ENCODE data around the gene ERVK3-1. TPM values are rescaled to one million over a fixed set of nuclear protein-coding genes. Genes with fewer than 3 reads are reported as not detected.

ERVK3-1 gene
- total RNA-seq, 1 experiment from 2014 or later = 61.3 TPM

- Histone ChIP-seq H3K4me1 (no peaks in the 10 kb centered on the region), H3K27me3 (replicated peaks; ENCODE audit: control insufficient read depth, insufficient read depth, low read length) (no peaks in the 10 kb centered on the region), H3K36me3 (ENCODE audit: control insufficient read depth, insufficient read depth, low read length) (no peaks in the 10 kb centered on the region), H3K4me3 (ENCODE audit: low read depth, low read length) (no peak overlapping the region), H3K9me3 (no peaks in the 10 kb centered on the region)
- ChIA-PET POLR2A (interaction anchor here (0.6 to 0.7 kb wide), 2 partner anchors 11 to 21 kb away, joined by 4 read pairs; no protein-coding TSS in a partner anchor), CTCF (no interaction called here)
- Mint-ChIP-seq H3K27me3 (ENCODE audit: insufficient read depth, unreplicated experiment) (peaks cover 4% of the 10 kb centered on the region), H3K27ac (ENCODE audit: unreplicated experiment) (no peak overlapping the region), H3K4me1 (ENCODE audit: low read depth, unreplicated experiment) (no peaks in the 10 kb centered on the region), H3K4me3 (ENCODE audit: unreplicated experiment) (no peak overlapping the region), H3K36me3 (ENCODE audit: insufficient read depth, unreplicated experiment) (no peaks in the 10 kb centered on the region), H3K9me3 (ENCODE audit: unreplicated experiment) (no peaks in the 10 kb centered on the region)
- no peak for TF ChIP-seq CTCF (IDR thresholded peaks at IDR 0.05; ENCODE audit: insufficient read depth in 1 of 2, low read depth in 1 of 2, low read length in 1 of 2, severe bottlenecking in 1 of 2, unreplicated experiment in 1 of 2)
- DNase-seq = no peak
- BruUV-seq (replicated peaks) = no TSS peak
- intact Hi-C loops (cut with micrococcal nuclease; ENCODE audit: unreplicated experiment) = no loop called here
Measured at GRCh38 chr19:58351558-58351878, 46.3 kb downstream of the ERVK3-1 start.

GRCh38 chr19:58351990-58352755 lies 47.0 kb downstream of the ERVK3-1 start:
- BruUV-seq (replicated peaks) = no TSS peak
- Mint-ChIP-seq H3K27ac (ENCODE audit: unreplicated experiment) (no peak overlapping the region), H3K4me3 (ENCODE audit: unreplicated experiment) (no peak overlapping the region), H3K4me1 (ENCODE audit: low read depth, unreplicated experiment) (no peaks in the 10 kb centered on the region), H3K9me3 (ENCODE audit: unreplicated experiment) (no peaks in the 10 kb centered on the region), H3K36me3 (ENCODE audit: insufficient read depth, unreplicated experiment) (no peaks in the 10 kb centered on the region), H3K27me3 (ENCODE audit: insufficient read depth, unreplicated experiment) (peaks cover 4% of the 10 kb centered on the region)
- H3K9me3 ChIP-seq = no peaks in the 10 kb centered on the region
- H3K4me1 ChIP-seq = no peaks in the 10 kb centered on the region
- no peaks in the 10 kb centered on the region for H3K36me3 ChIP-seq (ENCODE audit: control insufficient read depth, insufficient read depth, low read length)
- intact Hi-C loops (cut with micrococcal nuclease; ENCODE audit: unreplicated experiment) = no loop called here
- TF ChIP-seq CTCF (IDR thresholded peaks at IDR 0.05; ENCODE audit: insufficient read depth in 1 of 2, low read depth in 1 of 2, low read length in 1 of 2, severe bottlenecking in 1 of 2, unreplicated experiment in 1 of 2) = no peak
- no peak for DNase-seq
- H3K27me3 ChIP-seq (replicated peaks; ENCODE audit: control insufficient read depth, insufficient read depth, low read length) = no peaks in the 10 kb centered on the region
- ChIA-PET CTCF (no interaction called here), POLR2A (interaction anchor here (0.6 to 0.7 kb wide), 2 partner anchors 11 to 22 kb away, joined by 4 read pairs; no protein-coding TSS in a partner anchor)
- no peak overlapping the region for H3K4me3 ChIP-seq (ENCODE audit: low read depth, low read length)

GRCh38 chr19:58352760-58353671 lies 47.8 kb downstream of the ERVK3-1 start, which contains the start of gene A1BG:
TSS of gene A1BG (minus strand) at chr19:58353492. CDS start at chr19:58353437, 55 bp downstream.
- H3K4me3 Mint-ChIP-seq (ENCODE audit: unreplicated experiment) = no peak within 1 kb of the TSS
- no peaks in the 10 kb centered on the region for H3K9me3 ChIP-seq

More at GRCh38 chr19:58352760-58353671, 47.8 kb downstream of the ERVK3-1 start, which contains the start of gene A1BG:
- intact Hi-C loops (cut with micrococcal nuclease; ENCODE audit: unreplicated experiment) = no loop called here
- Histone ChIP-seq H3K27me3 (replicated peaks; ENCODE audit: control insufficient read depth, insufficient read depth, low read length) (no peaks in the 10 kb centered on the region), H3K36me3 (ENCODE audit: control insufficient read depth, insufficient read depth, low read length) (no peaks in the 10 kb centered on the region), H3K4me3 (ENCODE audit: low read depth, low read length) (no peak within 1 kb of the TSS), H3K4me1 (no peaks in the 10 kb centered on the region)
- ChIA-PET POLR2A (no interaction called here), CTCF (no interaction called here)
- Mint-ChIP-seq H3K27ac (ENCODE audit: unreplicated experiment) (no peak within 1 kb of the TSS), H3K36me3 (ENCODE audit: insufficient read depth, unreplicated experiment) (no peaks in the 10 kb centered on the region), H3K9me3 (ENCODE audit: unreplicated experiment) (no peaks in the 10 kb centered on the region), H3K27me3 (ENCODE audit: insufficient read depth, unreplicated experiment) (peaks cover 4% of the 10 kb centered on the region), H3K4me1 (ENCODE audit: low read depth, unreplicated experiment) (no peaks in the 10 kb centered on the region)
- DNase-seq = no peak
- BruUV-seq (replicated peaks) = no TSS peak
- no peak for TF ChIP-seq CTCF (IDR thresholded peaks at IDR 0.05; ENCODE audit: insufficient read depth in 1 of 2, low read depth in 1 of 2, low read length in 1 of 2, severe bottlenecking in 1 of 2, unreplicated experiment in 1 of 2)
